HEK293 (cell line): ENCODE results near the gene MUS81.

Experiments used
- ATF2 ChIP-seq: fragments of 450-650 bp; formaldehyde crosslinking; IDR thresholded peaks from 2 replicates; pipeline ENCODE4 v1.5.1; 2016; ENCODE audit warnings: missing biosample characterization, missing genetic modification characterization, low read depth
- EGR2 ChIP-seq: fragments of 450-650 bp; formaldehyde crosslinking; IDR thresholded peaks from 2 replicates; pipeline ENCODE4 v1.5.1; 2016; ENCODE audit warnings: low read depth, missing biosample characterization, missing genetic modification characterization
- FEZF1 ChIP-seq: fragments of 450-650 bp; formaldehyde crosslinking; IDR thresholded peaks from 2 replicates; pipeline ENCODE4 v1.5.1; 2016; ENCODE audit warnings: missing biosample characterization, missing genetic modification characterization
- KLF8 ChIP-seq: fragments of 450-650 bp; formaldehyde crosslinking; IDR thresholded peaks from 2 replicates; pipeline ENCODE4 v1.5.1; 2016; ENCODE audit warnings: missing biosample characterization, missing genetic modification characterization
- MEIS1 ChIP-seq: sonication (generic); formaldehyde crosslinking; IDR thresholded peaks from 2 replicates; pipeline ENCODE4 v1.8.1; 2022; ENCODE audit warnings: missing genetic modification reagents, mild to moderate bottlenecking, borderline replicate concordance
- MYNN ChIP-seq: fragments of 450-650 bp; formaldehyde crosslinking; IDR thresholded peaks from 2 replicates; pipeline ENCODE4 v1.5.1; 2016; ENCODE audit warnings: missing biosample characterization, missing genetic modification characterization, borderline replicate concordance
- PRDM2 ChIP-seq: fragments of 450-650 bp; formaldehyde crosslinking; IDR thresholded peaks from 2 replicates; pipeline ENCODE4 v1.5.1; 2016; ENCODE audit warnings: missing biosample characterization, missing genetic modification characterization, borderline replicate concordance
- YY1 ChIP-seq: fragments of 450-650 bp; formaldehyde crosslinking; IDR thresholded peaks from 2 replicates; pipeline ENCODE4 v1.5.1; 2018; ENCODE audit warnings: missing biosample characterization, missing genetic modification characterization
- ZBTB10 ChIP-seq: fragments of 450-650 bp; formaldehyde crosslinking; IDR thresholded peaks from 2 replicates; pipeline ENCODE4 v1.5.1; 2016; ENCODE audit warnings: missing biosample characterization, missing genetic modification characterization
- ZBTB17 ChIP-seq: fragments of 450-650 bp; formaldehyde crosslinking; IDR thresholded peaks from 2 replicates; pipeline ENCODE4 v1.5.1; 2016; ENCODE audit warnings: missing biosample characterization, missing genetic modification characterization
- ZBTB26 ChIP-seq: fragments of 450-650 bp; formaldehyde crosslinking; optimal IDR thresholded peaks from 2 replicates; pipeline ENCODE3; 2016; ENCODE audit warnings: missing biosample characterization, mild to moderate bottlenecking, missing genetic modification characterization
- ZBTB7A ChIP-seq: fragments of 450-650 bp; formaldehyde crosslinking; IDR thresholded peaks from 2 replicates; pipeline ENCODE4 v1.5.1; 2016; ENCODE audit warnings: low read depth, missing biosample characterization, missing genetic modification characterization
- ZNF18 ChIP-seq: fragments of 450-650 bp; formaldehyde crosslinking; IDR thresholded peaks from 2 replicates; pipeline ENCODE4 v1.5.1; 2016; ENCODE audit warnings: missing biosample characterization, missing genetic modification characterization
- ZNF341 ChIP-seq: fragments of 450-650 bp; formaldehyde crosslinking; IDR thresholded peaks from 2 replicates; pipeline ENCODE4; 2016; ENCODE audit warnings: low read depth, missing biosample characterization, missing genetic modification characterization
- ZNF398 ChIP-seq: fragments of 450-650 bp; formaldehyde crosslinking; IDR thresholded peaks from 2 replicates; pipeline ENCODE4 v1.5.1; 2017; ENCODE audit warnings: missing biosample characterization, missing genetic modification characterization
- ZNF416 ChIP-seq: fragments of 450-650 bp; formaldehyde crosslinking; IDR thresholded peaks from 2 replicates; pipeline ENCODE4 v1.5.1; 2016; ENCODE audit warnings: missing biosample characterization, missing genetic modification characterization
- ZNF530 ChIP-seq: fragments of 450-650 bp; formaldehyde crosslinking; IDR thresholded peaks from 2 replicates; pipeline ENCODE4 v1.5.1; 2016; ENCODE audit warnings: low read depth, missing biosample characterization, missing genetic modification characterization
- ZNF548 ChIP-seq: fragments of 450-650 bp; formaldehyde crosslinking; IDR thresholded peaks from 2 replicates; pipeline ENCODE4 v1.5.1; 2016; ENCODE audit warnings: missing biosample characterization, missing genetic modification characterization
- ZNF645 ChIP-seq: fragments of 450-650 bp; formaldehyde crosslinking; IDR thresholded peaks from 2 replicates; pipeline ENCODE4; 2016; ENCODE audit warnings: missing biosample characterization, missing genetic modification characterization
- ZNF658 ChIP-seq: fragments of 450-650 bp; formaldehyde crosslinking; IDR thresholded peaks from 2 replicates; pipeline ENCODE4; 2016; ENCODE audit warnings: missing biosample characterization, missing genetic modification characterization
- ZNF670 ChIP-seq: fragments of 450-650 bp; formaldehyde crosslinking; IDR thresholded peaks from 2 replicates; pipeline ENCODE4 v1.5.1; 2016; ENCODE audit warnings: missing biosample characterization, missing genetic modification characterization, low read depth
- ZNF677 ChIP-seq: fragments of 450-650 bp; IDR thresholded peaks from 2 replicates; pipeline ENCODE4 v1.5.0; 2018; ENCODE audit warnings: missing biosample characterization, mild to moderate bottlenecking, missing genetic modification characterization, moderate library complexity
- ZNF76 ChIP-seq: fragments of 450-650 bp; formaldehyde crosslinking; IDR thresholded peaks from 2 replicates; pipeline ENCODE4; 2016; ENCODE audit warnings: low read depth, missing biosample characterization, missing genetic modification characterization, borderline replicate concordance
- ZNF768 ChIP-seq: fragments of 450-650 bp; formaldehyde crosslinking; IDR thresholded peaks from 2 replicates; pipeline ENCODE4 v1.5.1; 2018; ENCODE audit warnings: missing biosample characterization, mild to moderate bottlenecking, missing genetic modification characterization
- ZSCAN23 ChIP-seq: fragments of 450-650 bp; formaldehyde crosslinking; IDR thresholded peaks from 2 replicates; pipeline ENCODE4 v1.5.1; 2016; ENCODE audit warnings: missing biosample characterization, missing genetic modification characterization

The MUS81 gene

GRCh38 chr11:65884716-65885092, 24.5 kb downstream of the MUS81 start (continued):
- TF ChIP-seq ZNF398 = no peak
- TF ChIP-seq ZNF548 (tag by site-specific recombination) = no peak
- peak; percentile 61 for TF ChIP-seq ZNF341
- TF ChIP-seq ZNF18 = no peak
- no peak for TF ChIP-seq ZNF670 (tag by site-specific recombination)
- TF ChIP-seq ZNF768 (tag by site-specific recombination) = no peak
- no peak for TF ChIP-seq MYNN
- no peak for TF ChIP-seq MEIS1 (CRISPR knock-in tag)
- no peak for TF ChIP-seq ZNF658 (tag by site-specific recombination)
- TF ChIP-seq ZSCAN23 (tag by site-specific recombination) = no peak
- no peak for TF ChIP-seq ZBTB17 (tag by site-specific recombination)
- no peak for TF ChIP-seq ZNF416
- TF ChIP-seq ZNF677 = no peak
- no peak for TF ChIP-seq YY1 (tag by site-specific recombination)
- no peak for TF ChIP-seq ZBTB7A (tag by site-specific recombination)
- no peak for TF ChIP-seq PRDM2 (tag by site-specific recombination)
- no peak for TF ChIP-seq ZBTB10 (tag by site-specific recombination)
- TF ChIP-seq ATF2 (tag by site-specific recombination) = no peak
- no peak for TF ChIP-seq EGR2 (tag by site-specific recombination)
- no peak for TF ChIP-seq KLF8 (tag by site-specific recombination)
- TF ChIP-seq FEZF1 (tag by site-specific recombination) = no peak
- no peak for TF ChIP-seq ZBTB26 (tag by site-specific recombination)
- TF ChIP-seq ZNF76 (tag by site-specific recombination) = no peak
- no peak for TF ChIP-seq ZNF530 (tag by site-specific recombination)
- no peak for TF ChIP-seq ZNF645
